Thoracic aorta (tissue), 2 donors: Measurements from ENCODE around the gene LINGO1. TPM values are rescaled to one million over a fixed set of nuclear protein-coding genes. Genes with fewer than 3 reads are reported as not detected.

Experiments used
- ATAC-seq: fragments of 150-250 bp; one replicate; pipeline ENCODE4 v1.8.0; 2017; ENCODE audit warnings: low read depth; ENCODE audit not compliant: insufficient number of reproducible peaks, low FRiP score
- DNase-seq: peaks from one replicate; pipeline ENCODE4 v3.0.0-alpha.2; 2020; ENCODE audit warnings: low spot score
- H3K27ac ChIP-seq, 2 donors: fragments of 200-600 bp; sonication (generic); 1 replicate in 1 of 2; 2 replicates in 1 of 2; pipeline ENCODE4 v1.5.1; 2016; ENCODE audit warnings: mild to moderate bottlenecking in 2 of 2, moderate library complexity in 2 of 2
- H3K27me3 ChIP-seq: fragments of 200-600 bp; sonication (generic); replicated peaks from 2 replicates; pipeline ENCODE4 v1.6.0; 2016; ENCODE audit warnings: mild to moderate bottlenecking; ENCODE audit not compliant: insufficient read depth
- H3K36me3 ChIP-seq: fragments of 200-600 bp; sonication (generic); one replicate; pipeline ENCODE4 v1.5.1; 2016
- H3K4me1 ChIP-seq, 2 donors: fragments of 200-600 bp; sonication (generic); 1 replicate in 1 of 2; 2 replicates in 1 of 2; pipeline versions ENCODE4 v1.5.1 to v1.6.0; 2016; ENCODE audit warnings: low read depth in 2 of 2, mild to moderate bottlenecking in 1 of 2; ENCODE audit not compliant: control insufficient read depth in 1 of 2
- H3K4me3 ChIP-seq: fragments of 200-600 bp; sonication (generic); 2 replicates; pipeline ENCODE4 v1.5.1; 2016; ENCODE audit warnings: mild to moderate bottlenecking
- H3K9me3 ChIP-seq: fragments of 200-600 bp; sonication (generic); 2 replicates; pipeline ENCODE4 v1.5.1; 2016
- CTCF ChIP-seq: fragments of 200-600 bp; sonication (generic); IDR thresholded peaks from one replicate; pipeline ENCODE4 v1.5.1; 2019; ENCODE audit warnings: antibody characterized with exemption
- total RNA-seq, 2 donors: library from RNA; depleted of rRNA; stranded (reverse); fragments of >200 nt; gene quantifications; one replicate each; pipeline versions ENCODE4 v1.1.0 to v1.2.3, GENCODE V29; 2016

The LINGO1 gene
- total RNA-seq, 2 donors from 2014 or later, result 0.63 to 4.6 TPM

GRCh38 chr15:77564938-77565337 is 67.8 kb downstream of the LINGO1 start:
- no peak overlapping the region for H3K4me3 ChIP-seq
- no peaks in the 10 kb centered on the region for H3K27me3 ChIP-seq
- H3K4me1 ChIP-seq, result no peaks in the 10 kb centered on the region
- no peak overlapping the region for H3K27ac ChIP-seq
- ATAC-seq, result no peak
- DNase-seq, result no peak
- no peaks in the 10 kb centered on the region for H3K36me3 ChIP-seq
- H3K9me3 ChIP-seq, result no peaks in the 10 kb centered on the region
- no peak for TF ChIP-seq CTCF

GRCh38 chr15:77564341-77564740 is 68.4 kb downstream of the LINGO1 start:
- TF ChIP-seq CTCF, result no peak
- DNase-seq, result no peak

GRCh38 chr15:77563623-77564156 is 69.0 kb downstream of the LINGO1 start:
- DNase-seq, result no peak
- no peak overlapping the region for H3K4me3 ChIP-seq
- no peaks in the 10 kb centered on the region for H3K27me3 ChIP-seq
- ATAC-seq, result no peak
- TF ChIP-seq CTCF, result no peak
- H3K4me1 ChIP-seq, result no peaks in the 10 kb centered on the region
- H3K9me3 ChIP-seq, result no peaks in the 10 kb centered on the region
- no peak overlapping the region for H3K27ac ChIP-seq
- no peaks in the 10 kb centered on the region for H3K36me3 ChIP-seq

More at GRCh38 chr15:77564341-77564740, 68.4 kb downstream of the LINGO1 start:
- Histone ChIP-seq H3K4me3 (no peak overlapping the region), H3K27ac (no peak overlapping the region), H3K4me1 (no peaks in the 10 kb centered on the region), H3K36me3 (no peaks in the 10 kb centered on the region), H3K9me3 (no peaks in the 10 kb centered on the region), H3K27me3 (no peaks in the 10 kb centered on the region)
- no peak for ATAC-seq

Other genes with a start within 250 kb of the LINGO1 start
- gene PEAK1, start 212.8 kb downstream of the LINGO1 start, total RNA-seq, result 10 to 100 TPM; 94.2 to 95.9 TPM
- 10 to 100 TPM; 25.7 to 47.3 TPM for gene HMG20A, start 212.0 kb downstream of the LINGO1 start, total RNA-seq